Gastrocnemius medialis (tissue), 4 donors: ENCODE results near the gene ZNF536.

ENCODE experiments used
- CTCF ChIP-seq, 5 experiments: fragments of 450-650 bp in 3 of 5; fragments of 200-600 bp in 2 of 5; sonication (generic) in 2 of 5; IDR thresholded peaks in 4 of 5; conservative IDR thresholded peaks in 1 of 5; 1 replicate in 4 of 5; 2 replicates in 1 of 5; pipeline ENCODE4 v1.5.1; 2016 to 2019; ENCODE audit warnings: antibody characterized with exemption in 5 of 5, mild to moderate bottlenecking in 3 of 5, moderate library complexity in 3 of 5
- POLR2A ChIP-seq, 2 donors: fragments of 450-650 bp; IDR thresholded peaks; one replicate each; pipeline ENCODE4 v1.6.1; 2017; ENCODE audit warnings: antibody characterized with exemption in 2 of 2, mild to moderate bottlenecking in 2 of 2, moderate library complexity in 2 of 2

- TF ChIP-seq CTCF (IDR thresholded peaks at IDR 0.05 in 4 of 5, conservative IDR thresholded peaks at IDR 0.05 in 1 of 5) (no peak), POLR2A (IDR thresholded peaks at IDR 0.05) (no peak)
Observed at GRCh38 chr19:30361721-30362120, 10.5 kb upstream of the ZNF536 start.
